ENCODE data around the gene ITGB7.

GRCh38 chr12:53233671-53234121 is 26.6 kb upstream of the ITGB7 start:
- TF ChIP-seq EGR1 (IDR thresholded peaks at IDR 0.05), result no peak
- no peak for TF ChIP-seq YY1 (IDR thresholded peaks at IDR 0.05; ENCODE audit: low read depth)
